Mesothelial cell of epicardium (in vitro differentiated cells): ENCODE data around the gene ZCCHC4. TPM values are rescaled to one million over a fixed set of nuclear protein-coding genes. Genes with fewer than 3 reads are reported as not detected.

Experiments
- DNase-seq, 2 experiments: peaks; one replicate each; pipeline ENCODE4 v3.0.0; 2021; ENCODE audit warnings: low spot score in 2 of 2; ENCODE audit not compliant: unreplicated experiment in 2 of 2
- H3K27ac Mint-ChIP-seq: 2 replicates; pipeline ENCODE4 v1.8.0; 2021; ENCODE audit warnings: mixed read lengths
- H3K27me3 Mint-ChIP-seq: 2 replicates; pipeline ENCODE4 v1.8.0; 2021; ENCODE audit warnings: low read depth, mixed read lengths
- H3K36me3 Mint-ChIP-seq: 2 replicates; pipeline ENCODE4 v1.8.0; 2021; ENCODE audit warnings: mixed read lengths
- H3K4me1 Mint-ChIP-seq: 2 replicates; pipeline ENCODE4 v1.8.0; 2021; ENCODE audit warnings: mixed read lengths
- H3K4me3 Mint-ChIP-seq: 2 replicates; pipeline ENCODE4 v1.8.0; 2021; ENCODE audit warnings: mild to moderate bottlenecking, moderate library complexity, mixed read lengths
- H3K9me3 Mint-ChIP-seq: 2 replicates; pipeline ENCODE4 v1.8.0; 2021; ENCODE audit warnings: mixed read lengths
- CTCF ChIP-seq: fragments of 200-600 bp; sonication (generic); IDR thresholded peaks from one replicate; pipeline ENCODE4 v1.5.0; 2021; ENCODE audit warnings: antibody characterized with exemption; ENCODE audit not compliant: unreplicated experiment
- total RNA-seq: library from RNA; stranded (reverse); gene quantifications from 3 replicates; pipeline ENCODE4 v1.2.1, GENCODE V29; 2021

The ZCCHC4 gene
- total RNA-seq, 1 donor from 2014 or later: 15.9 TPM

GRCh38 chr4:25402521-25402920, 89.9 kb downstream of the ZCCHC4 start:
- Mint-ChIP-seq H3K4me3 (no peak overlapping the region), H3K36me3 (peaks cover 52% of the 10 kb centered on the region), H3K9me3 (peaks cover under 1% of the 10 kb centered on the region), H3K27me3 (no peaks in the 10 kb centered on the region), H3K4me1 (no peaks in the 10 kb centered on the region), H3K27ac (no peak overlapping the region)
- no peak for TF ChIP-seq CTCF
- DNase-seq: no peak

- Mint-ChIP-seq H3K36me3 (peaks cover 46% of the 10 kb centered on the region), H3K4me1 (no peaks in the 10 kb centered on the region), H3K4me3 (no peak overlapping the region), H3K9me3 (no peaks in the 10 kb centered on the region), H3K27me3 (no peaks in the 10 kb centered on the region), H3K27ac (no peak overlapping the region)
- DNase-seq: no peak
- TF ChIP-seq CTCF: no peak
Observed at GRCh38 chr4:25403699-25404098, 91.1 kb downstream of the ZCCHC4 start.

GRCh38 chr4:25405453-25405852, 92.9 kb downstream of the ZCCHC4 start:
- H3K9me3 Mint-ChIP-seq: no peaks in the 10 kb centered on the region
- no peak for TF ChIP-seq CTCF
- H3K27me3 Mint-ChIP-seq: no peaks in the 10 kb centered on the region
- peaks cover 45% of the 10 kb centered on the region for H3K36me3 Mint-ChIP-seq
- no peak overlapping the region for H3K27ac Mint-ChIP-seq
- H3K4me3 Mint-ChIP-seq: no peak overlapping the region
- no peaks in the 10 kb centered on the region for H3K4me1 Mint-ChIP-seq
- DNase-seq: no peak

- Mint-ChIP-seq H3K4me3 (no peak overlapping the region), H3K27me3 (no peaks in the 10 kb centered on the region), H3K4me1 (no peaks in the 10 kb centered on the region), H3K27ac (no peak overlapping the region), H3K9me3 (no peaks in the 10 kb centered on the region), H3K36me3 (peaks cover 49% of the 10 kb centered on the region)
- TF ChIP-seq CTCF: no peak
- DNase-seq: no peak
Observed at GRCh38 chr4:25406081-25406692, 93.6 kb downstream of the ZCCHC4 start.

- Mint-ChIP-seq H3K36me3 (peaks cover 43% of the 10 kb centered on the region), H3K27ac (no peak overlapping the region), H3K4me3 (no peak overlapping the region), H3K9me3 (no peaks in the 10 kb centered on the region), H3K27me3 (no peaks in the 10 kb centered on the region), H3K4me1 (no peaks in the 10 kb centered on the region)
- DNase-seq: no peak
- no peak for TF ChIP-seq CTCF
Observed at GRCh38 chr4:25410820-25411529, 98.4 kb downstream of the ZCCHC4 start.
